H1 (cell line): Measurements from ENCODE around the gene TEAD3. TPM values are rescaled to one million over a fixed set of nuclear protein-coding genes. Genes with fewer than 3 reads are reported as not detected.

Experiments
- SIRT6 ChIP-seq: IDR thresholded peaks from one replicate; pipeline ENCODE4 v1.7.1; 2012; ENCODE audit warnings: low read length, inconsistent platforms
- polyA plus RNA-seq, 7 experiments: library from polyadenylated mRNA; depleted of rRNA in 3 of 7; stranded (reverse) in 5 of 7; unstranded in 2 of 7; fragments of >200 nt in 5 of 7; fragments of 200-250 nt in 2 of 7; gene quantifications; 1 replicate in 5 of 7; 2 replicates in 1 of 7; 4 replicates in 1 of 7; pipeline versions ENCODE4 v1.2.1 to v1.2.3, GENCODE V29; 2011 to 2013; ENCODE audit warnings: missing spikeins in 2 of 7, mixed read lengths in 2 of 7
- total RNA-seq: library from RNA; stranded (reverse); fragmentation: NEBNext Ultra II Directional; extraction: Animal tissue kit (Norgen Biotek cat#: 25700); gene quantifications from 2 replicates; pipeline ENCODE4 v1.2.1, GENCODE V29; 2021

TEAD3 gene
- total and polyA plus RNA-seq, 2 of the 8 experiments (the other 6 are each of a cell fraction or from before 2014, with no cell fraction given), result 20.1 to 28.7 TPM

- TF ChIP-seq SIRT6, result no peak
Observed at GRCh38 chr6:35428421-35429149, 68.3 kb downstream of the TEAD3 start (continued).
